Frontal cortex (tissue), 4 donors: ENCODE measurements around the gene YOD1. TPM values are rescaled to one million over a fixed set of nuclear protein-coding genes. Genes with fewer than 3 reads are reported as not detected.

ENCODE experiments used
- DNase-seq, 2 donors: peaks; one replicate each; pipeline ENCODE4 v3.0.0; 2012; ENCODE audit warnings: low spot score in 2 of 2
- FAIRE-seq: peaks from 2 replicates; lab custom pipeline; 2012; peaks lifted over from hg19 to GRCh38; lab: Jason Lieb, UNC
- total RNA-seq: library from RNA; depleted of rRNA; stranded (reverse); fragments of >200 nt; gene quantifications from one replicate; pipeline ENCODE4 v1.2.3, GENCODE V29; 2014
- donor health status: control.
- donor health status: control.
- donor health status: control.

YOD1 gene
- 20.8 TPM for total RNA-seq

DNA sequence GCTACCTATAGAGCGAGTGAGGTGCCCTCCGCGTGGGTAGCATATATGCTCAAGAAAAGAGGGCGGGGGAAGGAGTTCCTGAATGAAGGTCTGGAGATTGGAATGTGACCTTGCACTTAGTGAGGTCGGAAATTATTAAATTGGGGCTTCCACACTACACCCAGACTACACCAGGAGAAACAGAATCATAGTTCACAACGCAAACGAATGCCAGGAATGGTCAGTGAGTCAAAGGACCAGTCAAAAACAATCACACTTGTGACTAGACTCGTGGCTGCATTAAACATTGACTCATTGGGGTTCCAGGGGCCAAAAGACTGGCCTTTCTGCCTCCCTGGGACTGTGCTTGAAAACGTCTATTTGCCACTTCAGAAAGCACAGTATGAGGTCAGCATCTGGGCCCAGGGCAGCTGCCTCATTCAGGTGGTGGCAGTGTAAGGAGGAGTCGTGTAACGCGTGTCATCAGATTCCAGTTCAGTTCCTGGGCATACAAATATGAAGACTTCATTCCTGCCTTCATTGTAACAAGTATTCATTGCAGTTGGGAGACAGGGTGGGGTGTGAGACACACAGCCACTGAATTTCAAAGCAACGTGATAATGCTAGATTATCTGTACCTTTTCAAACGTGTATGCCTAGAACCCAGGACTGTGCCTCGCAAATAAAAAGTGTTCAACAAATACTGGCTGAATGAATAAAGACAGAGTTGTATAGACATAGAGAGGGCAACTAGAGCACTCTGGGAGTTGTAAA is at the start of gene YOD1:
Gene YOD1 (minus strand): TSS at position 18 of the 753 bp plus-strand sequence. CDS start 178 bp downstream, outside the sequence.
- FAIRE-seq (no peak), DNase-seq (peak in 1 of 2 donors; percentile 28)

GRCh38 chr1:207097871-207098324 is 46.9 kb upstream of the YOD1 start:
- no peak for DNase-seq
- no peak for FAIRE-seq

- DNase-seq (no peak), FAIRE-seq (no peak)
These were observed 42.9 kb upstream of the YOD1 start for GRCh38 chr1:207093944-207094343.

DNA sequence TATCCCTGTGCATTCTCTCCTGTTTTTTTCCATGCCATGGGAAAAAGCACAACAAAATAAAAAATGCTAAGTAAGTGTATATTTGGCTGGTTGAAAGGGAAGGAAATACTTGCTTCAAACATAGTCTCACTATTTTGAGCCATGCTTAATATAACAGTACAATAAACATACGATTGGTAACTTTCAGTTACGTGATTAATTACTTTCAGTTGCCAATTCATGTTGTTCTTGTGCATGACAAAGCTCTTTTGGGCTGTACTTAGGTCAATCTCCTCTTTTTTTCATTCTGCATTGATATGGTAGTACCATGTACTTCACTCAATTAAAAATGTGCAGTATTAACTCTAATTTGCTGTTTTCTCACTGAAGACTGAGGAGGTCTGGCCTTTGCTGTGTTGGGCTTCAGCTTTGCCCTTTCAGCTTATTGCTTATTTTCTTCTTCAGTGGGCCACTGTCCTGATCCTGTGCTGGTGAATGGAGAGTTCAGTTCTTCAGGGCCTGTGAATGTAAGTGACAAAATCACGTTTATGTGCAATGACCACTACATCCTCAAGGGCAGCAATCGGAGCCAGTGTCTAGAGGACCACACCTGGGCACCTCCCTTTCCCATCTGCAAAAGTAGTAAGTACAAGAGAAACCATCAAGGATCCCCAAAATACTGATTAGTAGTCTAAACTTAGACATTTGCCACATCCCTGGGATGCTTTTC is 40.3 kb upstream of the YOD1 start:
- FAIRE-seq (no peak), DNase-seq (no peak)

GRCh38 chr1:207089627-207090355 is 38.8 kb upstream of the YOD1 start:
- DNase-seq, result no peak
- no peak for FAIRE-seq

- DNase-seq, result no peak
These were observed 38.0 kb upstream of the YOD1 start, which contains the start of gene C4BPB for GRCh38 chr1:207088701-207089626. TSS of gene C4BPB (plus strand) at chr1:207088860. CDS start at chr1:207089532, 672 bp downstream.

GRCh38 chr1:207088161-207088560 is 37.2 kb upstream of the YOD1 start:
- FAIRE-seq, result no peak
- no peak for DNase-seq

More at GRCh38 chr1:207088701-207089626, 38.0 kb upstream of the YOD1 start, which contains the start of gene C4BPB:
- no peak for FAIRE-seq

GRCh38 chr1:207085887-207086286 is 34.9 kb upstream of the YOD1 start:
- DNase-seq, result no peak
- FAIRE-seq, result no peak

- peak; percentile 10 to 45 for DNase-seq
- no peak for FAIRE-seq
These were observed 33.7 kb upstream of the YOD1 start for GRCh38 chr1:207084701-207085180.

GRCh38 chr1:207084232-207084631 is 33.2 kb upstream of the YOD1 start:
- FAIRE-seq, result no peak
- no peak for DNase-seq

DNA sequence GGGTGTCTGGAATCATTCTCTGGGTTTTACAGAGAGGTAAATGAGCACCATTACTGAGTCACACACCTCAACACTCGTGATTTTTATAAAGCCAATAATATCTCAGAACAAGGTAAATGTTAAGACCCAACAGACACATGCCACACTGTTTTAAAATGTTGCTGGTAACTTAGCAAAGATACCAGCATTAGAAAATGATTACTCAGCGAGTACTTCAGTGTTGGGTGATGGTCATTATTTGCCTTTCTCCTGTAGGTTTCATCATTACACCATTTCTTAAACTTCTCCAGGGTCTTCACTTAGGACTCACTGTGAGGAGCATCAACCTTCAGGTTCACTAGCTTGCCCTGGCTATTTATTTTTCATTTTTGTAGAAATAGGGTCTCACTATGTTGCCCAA is 30.8 kb upstream of the YOD1 start:
- FAIRE-seq (no peak), DNase-seq (no peak)

DNA sequence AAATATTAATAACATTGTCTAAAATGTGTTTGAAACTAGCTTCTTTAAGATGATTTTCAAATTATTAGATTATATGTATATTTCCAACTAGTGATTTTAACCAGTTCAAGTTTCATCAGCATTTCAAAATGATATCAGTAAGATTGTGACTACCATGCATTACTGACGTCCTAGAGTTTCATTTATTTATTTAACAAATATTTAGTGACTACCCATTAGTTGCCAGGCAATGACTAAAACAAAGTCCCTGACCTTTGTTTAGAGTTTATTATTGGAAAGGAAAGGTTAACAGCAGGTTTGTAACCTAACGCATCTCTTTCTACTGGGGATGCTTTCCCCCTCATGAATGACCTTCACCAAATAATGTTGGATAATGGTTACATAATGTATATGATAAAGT is 30.1 kb upstream of the YOD1 start:
- no peak for FAIRE-seq
- DNase-seq, result no peak

DNA sequence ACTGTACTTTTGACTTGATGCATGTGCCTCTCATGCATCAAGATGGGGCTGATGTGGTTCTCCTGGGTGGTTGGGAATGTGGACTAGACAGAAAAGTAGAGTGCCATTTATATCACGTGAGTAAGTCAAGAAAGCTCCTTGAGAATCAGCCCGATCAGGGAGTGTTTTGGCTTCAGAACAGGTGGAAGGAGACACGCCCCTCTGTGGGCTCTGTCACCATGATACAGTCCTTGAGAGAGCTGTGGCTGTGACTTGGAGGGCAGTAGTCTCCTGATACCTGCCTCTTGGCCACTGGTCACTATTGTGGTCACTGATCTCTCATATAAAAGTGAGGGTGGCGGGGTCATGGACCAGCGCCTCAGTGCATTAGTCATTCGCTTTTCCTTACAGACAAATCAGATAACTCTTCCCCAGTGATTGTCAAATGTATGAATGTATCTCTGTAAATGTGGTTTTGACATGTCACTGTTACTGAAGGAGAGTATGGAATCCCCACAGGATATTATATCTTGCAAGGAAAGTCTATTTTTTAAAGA is 28.8 kb upstream of the YOD1 start:
- DNase-seq (no peak), FAIRE-seq (no peak)

GRCh38 chr1:207078578-207079132 is 27.6 kb upstream of the YOD1 start:
- DNase-seq (no peak), FAIRE-seq (no peak)

DNA sequence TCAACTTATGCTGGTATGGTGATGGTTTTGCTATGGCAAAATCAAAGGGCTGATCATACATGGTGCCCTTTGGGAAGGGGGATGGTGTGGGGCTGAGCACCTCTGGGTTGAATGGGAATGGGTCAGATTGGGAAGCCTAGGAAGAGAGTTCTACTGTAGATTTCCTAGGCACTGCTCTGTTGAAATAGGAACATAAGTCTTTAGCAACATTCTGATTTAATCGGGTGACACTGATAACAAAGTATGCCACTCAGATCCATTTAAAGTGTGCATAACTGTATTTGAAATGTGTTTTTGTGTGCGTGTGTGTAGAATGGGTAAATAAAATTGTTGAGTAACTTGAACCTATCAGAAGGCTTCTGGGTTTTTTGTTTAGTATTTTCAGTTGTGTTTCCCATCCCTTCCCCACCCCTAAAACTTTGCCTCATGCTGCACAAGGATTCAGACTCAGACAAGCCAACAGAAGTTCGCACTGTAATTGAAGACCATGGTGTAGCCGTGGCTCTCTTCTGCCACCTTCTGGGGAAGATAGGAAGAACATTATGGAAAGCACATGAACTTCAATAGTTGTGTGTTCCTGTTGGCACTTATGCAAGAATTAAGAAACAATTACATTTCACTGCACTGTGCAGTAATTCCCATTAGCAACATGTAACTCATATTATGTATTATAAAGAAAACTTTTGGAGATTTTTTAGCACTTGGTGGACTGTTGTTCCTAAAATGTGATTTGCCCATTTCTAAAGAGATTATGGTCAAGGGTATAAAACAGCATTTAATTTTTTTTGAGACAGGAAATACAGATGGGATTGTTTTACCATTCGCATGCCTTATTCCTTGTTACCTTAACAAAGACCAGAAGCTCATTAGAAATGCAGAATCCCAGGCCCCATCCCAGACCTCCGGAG is 26.7 kb upstream of the YOD1 start:
- FAIRE-seq (peak; percentile 19), DNase-seq (peak; percentile 31 to 58)

- FAIRE-seq (no peak), DNase-seq (no peak)
These were observed 26.0 kb upstream of the YOD1 start for GRCh38 chr1:207077012-207077411.

- no peak for FAIRE-seq
- DNase-seq, result no peak
These were observed 25.4 kb upstream of the YOD1 start for GRCh38 chr1:207076181-207076955.
